Measurements from ENCODE around the gene SKI.

GRCh38 chr1:2183937-2184334 lies 44.2 kb upstream of the SKI start:
- TF ChIP-seq CTCF (IDR thresholded peaks at IDR 0.05) (no peak), POLR2A (IDR thresholded peaks at IDR 0.05) (no peak), POLR2AphosphoS5 (IDR thresholded peaks at IDR 0.05) (no peak)

Measured in breast epithelium (tissue), 3 donors.